K562 (cell line): Measurements from ENCODE around the gene SEL1L. TPM values are rescaled to one million over a fixed set of nuclear protein-coding genes. Genes with fewer than 3 reads are reported as not detected.
A peak's percentile ranks its signal among the peaks of the same experiment; 100 is the strongest.

Experiments
- ATAC-seq: fragments of 200-7000 bp; cut with Tn5 transposase; 3 replicates; pipeline ENCODE4 v1.9.1; 2020; ENCODE audit warnings: moderate library complexity
- BruUV-seq: library from RNA; stranded (reverse); fragments of 400-500 nt; replicated peaks from 2 replicates; lab custom pipeline; 2021; lab: Mats Ljungman, UMichigan
- CTCF ChIA-PET: fragments of 300-600 bp; formaldehyde crosslinking; extraction: SDS; loops from one replicate; lab custom pipeline; 2021; ENCODE audit warnings: low intra/inter-chr PET ratio; lab: Yijun Ruan, JAX
- POLR2A ChIA-PET: fragments of 300-600, 350-650 bp; sonication (Branson Sonifier 250); formaldehyde crosslinking; extraction: SDS; loops from one replicate; lab custom pipeline; 2021; ENCODE audit warnings: antibody characterized with exemption, inconsistent platforms; lab: Yijun Ruan, JAX
- DNase-seq, 4 experiments: peaks; one replicate each; pipeline versions ENCODE4 v3.0.0 to v3.0.0-alpha.2; 2011 to 2018; ENCODE audit warnings: low spot score in 3 of 4, mixed read lengths in 3 of 4; ENCODE audit errors: extremely low read depth in 1 of 4
- FAIRE-seq: peaks from 2 replicates; lab custom pipeline; 2011; peaks lifted over from hg19 to GRCh38; lab: Jason Lieb, UNC
- H2AFZ ChIP-seq: 2 replicates; pipeline ENCODE4 v1.6.0; 2011; ENCODE audit warnings: low read depth, low read length, control low read depth, inconsistent platforms
- H3K27ac ChIP-seq: fragments of 200-600 bp; 3 replicates; pipeline ENCODE4 v1.8.0; 2011; ENCODE audit warnings: low read depth, mild to moderate bottlenecking, control low read depth, inconsistent platforms, low read length, moderate library complexity, mixed read lengths; ENCODE audit errors: extremely low read depth
- H3K27me3 ChIP-seq, 2 experiments: fragments of 300-600 bp in 1 of 2; 2 replicates in 1 of 2; 3 replicates in 1 of 2; pipeline versions ENCODE4 v1.6.0 to v1.8.0; 2011; ENCODE audit warnings: inconsistent platforms in 2 of 2, low read length in 2 of 2, mild to moderate bottlenecking in 1 of 2, mixed read lengths in 1 of 2, moderate library complexity in 1 of 2; ENCODE audit not compliant: control insufficient read depth in 2 of 2, insufficient read depth in 2 of 2
- H3K36me3 ChIP-seq: fragments of 300-600 bp; 3 replicates; pipeline ENCODE4 v1.8.0; 2011; ENCODE audit warnings: mild to moderate bottlenecking, low read length, inconsistent platforms; ENCODE audit not compliant: control insufficient read depth, insufficient read depth
- H3K4me1 ChIP-seq, 2 experiments: fragments of 200-600 bp in 1 of 2; replicated peaks in 1 of 2; 2 replicates in 1 of 2; 3 replicates in 1 of 2; pipeline versions ENCODE4 v1.5.1 to v1.8.0; 2011; ENCODE audit warnings: inconsistent platforms in 2 of 2, low read length in 2 of 2, mild to moderate bottlenecking in 1 of 2, mixed read lengths in 1 of 2, moderate library complexity in 1 of 2; ENCODE audit not compliant: control insufficient read depth in 2 of 2, insufficient read depth in 2 of 2
- H3K4me2 ChIP-seq: 2 replicates; pipeline ENCODE4 v1.6.1; 2011; ENCODE audit warnings: low read length, control low read depth, inconsistent platforms, mixed read lengths; ENCODE audit not compliant: insufficient read depth
- H3K4me3 ChIP-seq: fragments of 200-600 bp; sonication (generic), shearing (Covaris generic); 2 replicates; pipeline ENCODE4 v1.5.1; 2016; ENCODE audit warnings: control low read depth, inconsistent platforms
- H3K79me2 ChIP-seq: fragments of 200-600 bp; 3 replicates; pipeline ENCODE4 v1.8.0; 2011; ENCODE audit warnings: low read length, inconsistent platforms; ENCODE audit not compliant: control insufficient read depth, insufficient read depth
- H3K9ac ChIP-seq, 2 experiments: 2 replicates each; pipeline versions ENCODE4 v1.6.0 to v1.6.1; 2011; ENCODE audit warnings: low read depth in 2 of 2, low read length in 2 of 2, control low read depth in 1 of 2, inconsistent platforms in 1 of 2, mild to moderate bottlenecking in 1 of 2, mixed read lengths in 1 of 2; ENCODE audit not compliant: insufficient read depth in 1 of 2
- H3K9me1 ChIP-seq: one replicate; pipeline ENCODE4 v1.6.0; 2011; ENCODE audit warnings: inconsistent platforms, mild to moderate bottlenecking, low read length, moderate library complexity; ENCODE audit not compliant: control insufficient read depth, insufficient read depth
- H3K9me3 ChIP-seq: replicated peaks from 2 replicates; pipeline ENCODE4 v1.5.1; 2011; ENCODE audit warnings: low read depth, low read length, inconsistent platforms; ENCODE audit not compliant: control insufficient read depth, insufficient read depth
- H4K20me1 ChIP-seq: replicated peaks from 2 replicates; pipeline ENCODE4 v1.6.1; 2011; ENCODE audit warnings: low read length, inconsistent platforms, mixed read lengths; ENCODE audit not compliant: control insufficient read depth, insufficient read depth
- ARID2 ChIP-seq: fragments of 450-650 bp; IDR thresholded peaks from 2 replicates; pipeline ENCODE4 v1.6.1; 2017; ENCODE audit warnings: antibody characterized with exemption, mild to moderate bottlenecking
- BRD4 ChIP-seq: fragments of 200-600 bp; sonication (generic); IDR thresholded peaks from 2 replicates; pipeline ENCODE4 v1.6.1; 2017; ENCODE audit warnings: inconsistent platforms
- HDAC2 ChIP-seq: fragments of 450-650 bp; IDR thresholded peaks from 2 replicates; pipeline ENCODE4 v1.6.1; 2016; ENCODE audit warnings: mild to moderate bottlenecking
- KDM1A ChIP-seq, 2 experiments: fragments of 450-650 bp; IDR thresholded peaks; 2 replicates each; pipeline ENCODE4 v1.6.1; 2016; ENCODE audit warnings: mild to moderate bottlenecking in 2 of 2
- MEIS2 ChIP-seq: fragments of 450-650 bp; IDR thresholded peaks from 2 replicates; pipeline ENCODE4 v1.6.1; 2014; ENCODE audit warnings: mild to moderate bottlenecking; ENCODE audit not compliant: partially characterized antibody
- MIER1 ChIP-seq: fragments of 450-650 bp; IDR thresholded peaks from 2 replicates; pipeline ENCODE4 v1.6.1; 2016; ENCODE audit warnings: antibody characterized with exemption, mild to moderate bottlenecking, low read depth
- NRF1 ChIP-seq, 2 experiments: fragments of 450-650 bp; IDR thresholded peaks in 1 of 2; conservative IDR thresholded peaks in 1 of 2; 2 replicates each; pipeline ENCODE4 v1.6.1; 2014; ENCODE audit warnings: mild to moderate bottlenecking in 2 of 2
- PHTF2 ChIP-seq: fragments of 250-450 bp; sonication (Bioruptor Pico); IDR thresholded peaks from 2 replicates; pipeline ENCODE4 v1.5.0; 2021; ENCODE audit warnings: mild to moderate bottlenecking
- TEAD4 ChIP-seq, 2 experiments: sonication (generic) in 1 of 2; formaldehyde crosslinking in 1 of 2; IDR thresholded peaks; 2 replicates each; pipeline versions ENCODE4 v1.6.1 to v1.8.0; 2012 to 2022; ENCODE audit warnings: borderline replicate concordance in 1 of 2, inconsistent platforms in 1 of 2, low read length in 1 of 2, mild to moderate bottlenecking in 1 of 2, missing genetic modification reagents in 1 of 2
- ZNF830 ChIP-seq: fragments of 250-450 bp; sonication (Bioruptor Pico); IDR thresholded peaks from 2 replicates; pipeline ENCODE4 v1.5.0; 2021; ENCODE audit warnings: mild to moderate bottlenecking
- WGBS: fragments of 100-300 bp; shearing (Covaris generic); methylation state at CpG from one replicate; pipeline ENCODE4 v1.1.6; 2016; ENCODE audit warnings: low coverage, mixed read lengths; ENCODE audit not compliant: insufficient coverage; ENCODE audit errors: missing lambda C conversion rate; 5-methylcytosine and 5-hydroxymethylcytosine counted together
- in situ Hi-C: fragments of 300-500 bp; cut with MboI; formaldehyde crosslinking; loops from 4 replicates; pipeline ENCODE4 v1.15.0; 2018; ENCODE audit warnings: inconsistent platforms, mixed read lengths
- intact Hi-C: fragments of 100-400 bp; cut with micrococcal nuclease; formaldehyde crosslinking; loops from 2 replicates; pipeline ENCODE4 v1.14.2; 2022
- polyA plus RNA-seq, 8 experiments: library from polyadenylated mRNA; depleted of rRNA in 4 of 8; stranded (reverse) in 5 of 8; unstranded in 3 of 8; fragments of >200 nt; fragmentation: Nextera tagmentation in 2 of 8; fragmentation: Illumina TruSeq in 1 of 8; extraction: Ambion mirVana in 2 of 8; extraction: Trizol in 1 of 8; gene quantifications; 2 replicates each; pipeline versions ENCODE4 v1.2.1 to v1.2.3, GENCODE V29; 2011 to 2014; ENCODE audit warnings: inconsistent platforms in 1 of 8, missing spikeins in 1 of 8
- total RNA-seq, 7 experiments: library from RNA; depleted of rRNA in 6 of 7; stranded (reverse); fragments of >200 nt in 6 of 7; fragmentation: Illumina TruSeq in 2 of 7; extraction: Trizol in 2 of 7; gene quantifications; 2 replicates each; pipeline versions ENCODE4 v1.2.1 to v1.2.3, GENCODE V29; 2011 to 2021; ENCODE audit warnings: low replicate concordance in 1 of 7
- TF ChIP-seq, protein P1 (sequence below): fragments of 250-450 bp; sonication (Bioruptor Pico); IDR thresholded peaks from 2 replicates; pipeline ENCODE4 v1.4.0; 2020
- TF ChIP-seq, protein P2 (sequence below): sonication (generic); formaldehyde crosslinking; IDR thresholded peaks from 2 replicates; pipeline ENCODE4 v1.8.0; 2023; ENCODE audit warnings: mild to moderate bottlenecking, missing genetic modification reagents

SEL1L gene
- total and polyA plus RNA-seq, 9 of the 15 experiments (the other 6 are each of a cell fraction or from before 2014, with no cell fraction given), result 7.7 to 21.1 (median 13.6) TPM

DNA sequence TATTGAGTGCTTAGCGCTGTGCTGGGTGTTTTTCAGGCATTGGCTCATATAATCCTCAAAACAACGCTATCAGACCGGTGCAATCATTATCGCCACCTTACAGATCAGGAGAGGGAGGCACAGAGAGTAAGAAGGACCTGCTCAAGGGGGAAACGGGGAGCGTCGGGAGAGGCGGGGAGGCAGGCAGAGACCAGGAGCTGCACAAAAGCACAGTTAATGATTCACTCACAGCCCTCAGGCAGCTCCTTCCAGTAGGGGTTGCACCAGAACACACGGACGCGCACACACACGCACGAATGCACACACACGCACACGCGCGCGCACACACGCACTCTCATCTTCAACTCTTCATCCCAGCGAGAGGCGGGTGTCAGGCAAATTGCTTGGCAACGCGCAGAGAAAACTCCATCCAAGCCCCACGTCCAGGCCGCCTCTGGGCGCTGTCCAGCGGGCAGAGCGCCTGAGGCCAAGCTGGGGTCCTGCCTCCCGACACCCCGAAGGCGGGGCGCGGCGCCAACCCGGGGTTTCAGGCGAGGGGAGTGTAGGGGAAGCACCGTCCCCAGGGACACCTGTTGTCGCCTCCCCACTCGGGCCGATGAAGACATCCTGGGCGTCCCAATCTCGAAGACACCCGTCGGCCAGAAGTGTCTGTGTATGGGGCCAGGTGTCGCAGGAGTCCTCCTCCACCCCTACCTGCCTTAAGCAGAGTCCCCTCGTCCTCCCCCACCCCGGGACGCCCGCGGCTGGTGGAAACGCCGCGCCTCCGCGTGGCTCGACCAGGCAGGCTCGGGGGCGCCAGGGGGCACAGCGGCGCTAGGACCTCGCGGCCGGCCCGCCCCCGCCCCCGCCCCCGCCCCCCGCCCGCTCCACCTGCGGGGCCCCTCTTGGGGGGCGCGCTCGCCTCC lies 98.0 kb downstream of the SEL1L start:
- Histone ChIP-seq H3K79me2 (peaks cover 62% of the 10 kb centered on the region), H3K4me1 (peaks cover 20 to 41% of the 10 kb centered on the region in 2 experiments), H3K9ac (peak overlapping the region; percentile 74 to 93), H3K27ac (peak overlapping the region; percentile 69), H3K9me1 (no peaks in the 10 kb centered on the region), H3K36me3 (peaks cover 15% of the 10 kb centered on the region), H3K4me2 (peak overlapping the region; percentile 92), H2AFZ (peak overlapping the region; percentile 48; the same call in 1 of the 2 replicates), H3K4me3 (peak overlapping the region; percentile 59), H3K27me3 (no peaks in the 10 kb centered on the region), H4K20me1 (no peaks in the 10 kb centered on the region), H3K9me3 (no peaks in the 10 kb centered on the region)
- intact Hi-C loops (loop anchor here (1.0 to 2.0 kb wide), 2 partner anchors 8 to 17 kb away; no protein-coding TSS in a partner anchor), in situ Hi-C loops (no loop called here)
- FAIRE-seq, result peak; percentile 11
- peak; percentile 67 for ATAC-seq
- no TSS peak for BruUV-seq
- POLR2A ChIA-PET, result interaction anchor here (0.6 to 2.0 kb wide), 4 partner anchors 14 to 261 kb away, joined by 3 to 6 read pairs (median 4); partner anchors contain the start of gene GTF2A1
- CTCF ChIA-PET, result no interaction called here
- WGBS, result 0% methylated on average over 16 of the region's 73 CpGs
- DNase-seq, result peak; percentile 54 to 74 (median 72)
- TF ChIP-seq MEIS2, result no peak
- no peak for TF ChIP-seq ZNF830 (CRISPR knock-in tag)
- peak; percentile 86 for TF ChIP-seq MIER1
- TF ChIP-seq, protein P1, sequence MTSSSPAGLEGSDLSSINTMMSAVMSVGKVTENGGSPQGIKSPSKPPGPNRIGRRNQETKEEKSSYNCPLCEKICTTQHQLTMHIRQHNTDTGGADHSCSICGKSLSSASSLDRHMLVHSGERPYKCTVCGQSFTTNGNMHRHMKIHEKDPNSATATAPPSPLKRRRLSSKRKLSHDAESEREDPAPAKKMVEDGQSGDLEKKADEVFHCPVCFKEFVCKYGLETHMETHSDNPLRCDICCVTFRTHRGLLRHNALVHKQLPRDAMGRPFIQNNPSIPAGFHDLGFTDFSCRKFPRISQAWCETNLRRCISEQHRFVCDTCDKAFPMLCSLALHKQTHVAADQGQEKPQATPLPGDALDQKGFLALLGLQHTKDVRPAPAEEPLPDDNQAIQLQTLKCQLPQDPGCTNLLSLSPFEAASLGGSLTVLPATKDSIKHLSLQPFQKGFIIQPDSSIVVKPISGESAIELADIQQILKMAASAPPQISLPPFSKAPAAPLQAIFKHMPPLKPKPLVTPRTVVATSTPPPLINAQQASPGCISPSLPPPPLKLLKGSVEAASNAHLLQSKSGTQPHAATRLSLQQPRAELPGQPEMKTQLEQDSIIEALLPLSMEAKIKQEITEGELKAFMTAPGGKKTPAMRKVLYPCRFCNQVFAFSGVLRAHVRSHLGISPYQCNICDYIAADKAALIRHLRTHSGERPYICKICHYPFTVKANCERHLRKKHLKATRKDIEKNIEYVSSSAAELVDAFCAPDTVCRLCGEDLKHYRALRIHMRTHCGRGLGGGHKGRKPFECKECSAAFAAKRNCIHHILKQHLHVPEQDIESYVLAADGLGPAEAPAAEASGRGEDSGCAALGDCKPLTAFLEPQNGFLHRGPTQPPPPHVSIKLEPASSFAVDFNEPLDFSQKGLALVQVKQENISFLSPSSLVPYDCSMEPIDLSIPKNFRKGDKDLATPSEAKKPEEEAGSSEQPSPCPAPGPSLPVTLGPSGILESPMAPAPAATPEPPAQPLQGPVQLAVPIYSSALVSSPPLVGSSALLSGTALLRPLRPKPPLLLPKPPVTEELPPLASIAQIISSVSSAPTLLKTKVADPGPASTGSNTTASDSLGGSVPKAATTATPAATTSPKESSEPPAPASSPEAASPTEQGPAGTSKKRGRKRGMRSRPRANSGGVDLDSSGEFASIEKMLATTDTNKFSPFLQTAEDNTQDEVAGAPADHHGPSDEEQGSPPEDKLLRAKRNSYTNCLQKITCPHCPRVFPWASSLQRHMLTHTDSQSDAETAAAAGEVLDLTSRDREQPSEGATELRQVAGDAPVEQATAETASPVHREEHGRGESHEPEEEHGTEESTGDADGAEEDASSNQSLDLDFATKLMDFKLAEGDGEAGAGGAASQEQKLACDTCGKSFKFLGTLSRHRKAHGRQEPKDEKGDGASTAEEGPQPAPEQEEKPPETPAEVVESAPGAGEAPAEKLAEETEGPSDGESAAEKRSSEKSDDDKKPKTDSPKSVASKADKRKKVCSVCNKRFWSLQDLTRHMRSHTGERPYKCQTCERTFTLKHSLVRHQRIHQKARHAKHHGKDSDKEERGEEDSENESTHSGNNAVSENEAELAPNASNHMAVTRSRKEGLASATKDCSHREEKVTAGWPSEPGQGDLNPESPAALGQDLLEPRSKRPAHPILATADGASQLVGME (CRISPR knock-in tag), result peak; percentile 46; the same call in 1 of the 2 replicates
- TF ChIP-seq NRF1 (conservative IDR thresholded peaks at IDR 0.05 in 1 of 2, IDR thresholded peaks at IDR 0.05 in 1 of 2), result peak; percentile 74 to 77
- TF ChIP-seq, protein P2, sequence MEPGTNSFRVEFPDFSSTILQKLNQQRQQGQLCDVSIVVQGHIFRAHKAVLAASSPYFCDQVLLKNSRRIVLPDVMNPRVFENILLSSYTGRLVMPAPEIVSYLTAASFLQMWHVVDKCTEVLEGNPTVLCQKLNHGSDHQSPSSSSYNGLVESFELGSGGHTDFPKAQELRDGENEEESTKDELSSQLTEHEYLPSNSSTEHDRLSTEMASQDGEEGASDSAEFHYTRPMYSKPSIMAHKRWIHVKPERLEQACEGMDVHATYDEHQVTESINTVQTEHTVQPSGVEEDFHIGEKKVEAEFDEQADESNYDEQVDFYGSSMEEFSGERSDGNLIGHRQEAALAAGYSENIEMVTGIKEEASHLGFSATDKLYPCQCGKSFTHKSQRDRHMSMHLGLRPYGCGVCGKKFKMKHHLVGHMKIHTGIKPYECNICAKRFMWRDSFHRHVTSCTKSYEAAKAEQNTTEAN (CRISPR knock-in tag), result peak; percentile 89
- TF ChIP-seq HDAC2, result peak; percentile 71; the same call in 1 of the 2 replicates
- TF ChIP-seq ARID2, result no peak
- 0 out of 2 replicates have a peak, but pooled peaks have one; percentile 4 for TF ChIP-seq TEAD4 (IDR thresholded peaks at IDR 0.05; ENCODE audit: low read length)
- TF ChIP-seq TEAD4 (CRISPR knock-in tag; IDR thresholded peaks at IDR 0.05; ENCODE audit: borderline replicate concordance), result no peak
- peak in 1 of 2 experiments; percentile 63; a peak in 2 of 4 replicates for TF ChIP-seq KDM1A (IDR thresholded peaks at IDR 0.05)
- TF ChIP-seq BRD4, result no peak
- TF ChIP-seq PHTF2 (CRISPR knock-in tag), result no peak
